Measurements from ENCODE around the gene EPGN.

DNA sequence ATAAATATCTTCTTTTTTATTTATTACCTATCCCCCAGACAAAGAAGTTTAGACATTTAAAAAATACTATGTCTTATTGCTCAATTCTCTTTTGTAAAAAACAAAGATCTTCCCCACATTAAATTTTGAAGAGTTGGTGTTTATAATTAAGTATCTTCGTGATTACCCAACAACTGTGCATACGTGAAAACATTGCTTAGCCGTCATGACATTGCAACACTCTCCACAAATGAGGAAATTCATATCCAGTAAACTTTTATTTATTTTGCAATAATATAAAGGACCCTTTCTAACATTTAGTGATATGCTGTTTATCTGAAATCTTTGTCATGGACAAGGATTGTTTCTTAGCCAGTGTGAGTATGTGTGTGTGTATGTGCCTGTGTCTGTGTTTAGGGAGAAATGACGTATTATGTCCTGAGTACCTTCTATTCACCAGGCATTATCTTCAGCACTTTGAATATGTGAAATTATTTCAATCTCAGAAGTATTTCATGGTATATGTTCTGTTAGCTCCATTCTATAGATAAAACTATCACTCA lies 30.6 kb downstream of the EPGN start:
- TF ChIP-seq NFE2L2 (conservative IDR thresholded peaks at IDR 0.05; ENCODE audit: low read length) (no peak), RAD21 (conservative IDR thresholded peaks at IDR 0.05 in 1 of 2, IDR thresholded peaks at IDR 0.05 in 1 of 2) (no peak), KDM1A (IDR thresholded peaks at IDR 0.05; ENCODE audit: low read depth) (no peak), MYC (IDR thresholded peaks at IDR 0.05; ENCODE audit: borderline replicate concordance, low read length) (no peak), RFX5 (IDR thresholded peaks at IDR 0.05) (no peak), POLR2A (IDR thresholded peaks at IDR 0.05; ENCODE audit: low read length) (no peak), JUNB (IDR thresholded peaks at IDR 0.05) (no peak), EP300 (IDR thresholded peaks at IDR 0.05) (no peak), BHLHE40 (IDR thresholded peaks at IDR 0.05; ENCODE audit: low read depth, low read length) (no peak)
- TF ChIP-seq, protein P1, sequence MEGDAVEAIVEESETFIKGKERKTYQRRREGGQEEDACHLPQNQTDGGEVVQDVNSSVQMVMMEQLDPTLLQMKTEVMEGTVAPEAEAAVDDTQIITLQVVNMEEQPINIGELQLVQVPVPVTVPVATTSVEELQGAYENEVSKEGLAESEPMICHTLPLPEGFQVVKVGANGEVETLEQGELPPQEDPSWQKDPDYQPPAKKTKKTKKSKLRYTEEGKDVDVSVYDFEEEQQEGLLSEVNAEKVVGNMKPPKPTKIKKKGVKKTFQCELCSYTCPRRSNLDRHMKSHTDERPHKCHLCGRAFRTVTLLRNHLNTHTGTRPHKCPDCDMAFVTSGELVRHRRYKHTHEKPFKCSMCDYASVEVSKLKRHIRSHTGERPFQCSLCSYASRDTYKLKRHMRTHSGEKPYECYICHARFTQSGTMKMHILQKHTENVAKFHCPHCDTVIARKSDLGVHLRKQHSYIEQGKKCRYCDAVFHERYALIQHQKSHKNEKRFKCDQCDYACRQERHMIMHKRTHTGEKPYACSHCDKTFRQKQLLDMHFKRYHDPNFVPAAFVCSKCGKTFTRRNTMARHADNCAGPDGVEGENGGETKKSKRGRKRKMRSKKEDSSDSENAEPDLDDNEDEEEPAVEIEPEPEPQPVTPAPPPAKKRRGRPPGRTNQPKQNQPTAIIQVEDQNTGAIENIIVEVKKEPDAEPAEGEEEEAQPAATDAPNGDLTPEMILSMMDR (IDR thresholded peaks at IDR 0.05) = no peak
- TF ChIP-seq, protein P2, sequence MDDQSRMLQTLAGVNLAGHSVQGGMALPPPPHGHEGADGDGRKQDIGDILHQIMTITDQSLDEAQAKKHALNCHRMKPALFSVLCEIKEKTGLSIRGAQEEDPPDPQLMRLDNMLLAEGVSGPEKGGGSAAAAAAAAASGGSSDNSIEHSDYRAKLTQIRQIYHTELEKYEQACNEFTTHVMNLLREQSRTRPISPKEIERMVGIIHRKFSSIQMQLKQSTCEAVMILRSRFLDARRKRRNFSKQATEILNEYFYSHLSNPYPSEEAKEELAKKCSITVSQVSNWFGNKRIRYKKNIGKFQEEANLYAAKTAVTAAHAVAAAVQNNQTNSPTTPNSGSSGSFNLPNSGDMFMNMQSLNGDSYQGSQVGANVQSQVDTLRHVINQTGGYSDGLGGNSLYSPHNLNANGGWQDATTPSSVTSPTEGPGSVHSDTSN (IDR thresholded peaks at IDR 0.05) = no peak
- TF ChIP-seq, protein P3, sequence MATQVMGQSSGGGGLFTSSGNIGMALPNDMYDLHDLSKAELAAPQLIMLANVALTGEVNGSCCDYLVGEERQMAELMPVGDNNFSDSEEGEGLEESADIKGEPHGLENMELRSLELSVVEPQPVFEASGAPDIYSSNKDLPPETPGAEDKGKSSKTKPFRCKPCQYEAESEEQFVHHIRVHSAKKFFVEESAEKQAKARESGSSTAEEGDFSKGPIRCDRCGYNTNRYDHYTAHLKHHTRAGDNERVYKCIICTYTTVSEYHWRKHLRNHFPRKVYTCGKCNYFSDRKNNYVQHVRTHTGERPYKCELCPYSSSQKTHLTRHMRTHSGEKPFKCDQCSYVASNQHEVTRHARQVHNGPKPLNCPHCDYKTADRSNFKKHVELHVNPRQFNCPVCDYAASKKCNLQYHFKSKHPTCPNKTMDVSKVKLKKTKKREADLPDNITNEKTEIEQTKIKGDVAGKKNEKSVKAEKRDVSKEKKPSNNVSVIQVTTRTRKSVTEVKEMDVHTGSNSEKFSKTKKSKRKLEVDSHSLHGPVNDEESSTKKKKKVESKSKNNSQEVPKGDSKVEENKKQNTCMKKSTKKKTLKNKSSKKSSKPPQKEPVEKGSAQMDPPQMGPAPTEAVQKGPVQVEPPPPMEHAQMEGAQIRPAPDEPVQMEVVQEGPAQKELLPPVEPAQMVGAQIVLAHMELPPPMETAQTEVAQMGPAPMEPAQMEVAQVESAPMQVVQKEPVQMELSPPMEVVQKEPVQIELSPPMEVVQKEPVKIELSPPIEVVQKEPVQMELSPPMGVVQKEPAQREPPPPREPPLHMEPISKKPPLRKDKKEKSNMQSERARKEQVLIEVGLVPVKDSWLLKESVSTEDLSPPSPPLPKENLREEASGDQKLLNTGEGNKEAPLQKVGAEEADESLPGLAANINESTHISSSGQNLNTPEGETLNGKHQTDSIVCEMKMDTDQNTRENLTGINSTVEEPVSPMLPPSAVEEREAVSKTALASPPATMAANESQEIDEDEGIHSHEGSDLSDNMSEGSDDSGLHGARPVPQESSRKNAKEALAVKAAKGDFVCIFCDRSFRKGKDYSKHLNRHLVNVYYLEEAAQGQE (IDR thresholded peaks at IDR 0.05) = no peak
